ENCODE data around the gene OR6B2.
A peak's percentile ranks its signal among the peaks of the same experiment; 100 is the strongest.

OR6B2 gene

DNA sequence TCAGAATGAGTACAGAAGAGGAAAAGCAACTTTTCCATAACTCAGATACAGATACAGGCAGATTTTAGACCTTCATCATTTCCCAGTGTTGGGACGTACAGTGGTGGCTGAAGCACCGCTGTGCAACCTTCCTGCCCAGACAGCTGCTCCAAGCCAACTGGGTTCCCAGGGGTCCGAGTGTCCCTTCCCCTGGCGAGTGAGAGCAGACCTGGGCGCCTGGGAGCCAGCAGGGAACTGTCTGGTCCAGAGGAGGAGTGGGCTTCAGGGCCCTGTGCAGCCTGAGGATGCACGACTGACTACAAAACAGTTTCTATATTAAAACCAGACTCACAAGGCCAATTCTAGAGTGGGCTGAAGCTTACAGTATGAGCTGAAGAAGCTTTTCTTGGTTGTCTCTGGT, 11.1 kb upstream of the OR6B2 start:
- no peak for DNase-seq (ENCODE audit: low read depth)

DNA sequence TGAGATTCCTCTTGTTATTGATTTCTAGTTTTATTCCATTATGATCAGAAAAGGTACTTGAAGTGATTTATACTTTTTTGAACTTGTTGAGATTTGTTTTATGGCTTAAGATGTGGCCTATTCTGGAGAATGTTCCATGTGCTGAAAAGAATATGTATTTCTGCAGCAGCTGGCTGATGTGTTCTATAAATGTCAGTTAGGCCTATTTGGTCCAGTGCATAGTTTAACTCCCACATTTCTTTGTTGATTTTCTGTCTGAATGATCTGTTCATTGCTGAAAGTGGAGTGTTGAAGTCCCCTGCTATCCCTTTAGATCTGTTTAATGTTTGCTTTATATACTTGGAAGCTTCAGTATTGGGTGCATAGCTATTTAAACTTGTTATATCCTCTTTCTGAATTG, 7.1 kb upstream of the OR6B2 start:
- no peak for DNase-seq (ENCODE audit: low read depth)

DNA sequence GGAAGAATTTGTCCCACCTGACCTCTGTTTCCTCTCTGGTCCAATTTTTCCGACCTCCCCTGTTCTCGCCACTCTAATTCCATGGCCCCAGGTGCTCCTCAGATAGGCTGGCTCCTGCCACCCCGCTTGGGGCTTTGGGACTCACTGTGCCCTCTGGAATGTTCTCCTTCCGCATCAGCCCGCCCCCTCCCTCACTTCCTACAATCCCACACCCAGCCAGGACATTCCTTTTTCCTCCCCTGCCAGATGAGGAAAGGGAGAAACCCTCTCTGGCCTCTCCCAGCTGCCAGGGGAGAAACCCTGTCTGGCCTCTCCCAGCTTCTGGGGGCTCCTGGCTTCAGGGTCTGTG, 3.1 kb upstream of the OR6B2 start:
- no peak for DNase-seq (ENCODE audit: low read depth)

DNA sequence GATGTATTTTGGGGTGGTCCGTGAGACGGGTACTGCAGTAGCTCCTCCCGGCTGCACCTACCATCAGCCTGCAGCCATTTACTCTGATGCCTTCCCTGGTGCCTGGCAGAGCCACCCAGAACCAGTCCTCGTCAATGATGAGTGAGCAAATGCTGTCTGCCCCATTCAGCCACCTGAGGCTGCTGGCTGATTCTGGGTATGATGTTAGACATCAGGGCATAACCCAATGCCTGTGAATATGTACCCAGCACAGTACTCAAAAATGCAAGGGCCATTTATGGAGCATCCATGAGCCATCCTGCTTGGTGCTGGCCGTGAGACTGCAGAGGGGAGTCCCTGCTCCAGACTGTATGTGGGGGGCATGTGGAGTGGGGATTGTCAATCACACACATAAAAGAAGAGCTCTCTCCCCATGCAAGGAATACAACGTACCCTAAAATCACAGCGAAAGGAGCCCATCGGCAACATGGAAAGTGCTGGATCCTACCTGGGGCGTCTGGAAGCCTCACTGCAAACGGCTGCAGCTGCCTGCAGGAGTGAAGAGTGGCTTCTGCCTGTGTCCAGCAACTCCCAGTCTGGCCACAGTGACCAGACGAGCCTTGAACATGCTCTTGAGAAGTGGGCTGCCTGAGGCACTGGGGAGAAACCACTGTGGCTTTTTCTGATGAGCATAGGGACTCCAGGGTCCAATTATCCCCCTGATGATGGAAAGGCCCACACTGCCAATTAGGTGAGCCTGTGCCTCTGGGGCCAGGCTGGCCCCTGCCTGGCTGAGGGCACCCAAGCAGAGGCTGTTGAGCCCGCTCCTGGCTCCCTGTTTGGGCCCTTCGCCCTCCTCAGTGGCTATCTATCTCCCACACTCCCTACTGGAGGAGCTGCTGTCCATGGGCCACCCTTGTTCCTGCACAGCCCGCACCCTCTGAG, 2.4 kb upstream of the OR6B2 start:
- no peak for DNase-seq (ENCODE audit: low read depth)

DNA sequence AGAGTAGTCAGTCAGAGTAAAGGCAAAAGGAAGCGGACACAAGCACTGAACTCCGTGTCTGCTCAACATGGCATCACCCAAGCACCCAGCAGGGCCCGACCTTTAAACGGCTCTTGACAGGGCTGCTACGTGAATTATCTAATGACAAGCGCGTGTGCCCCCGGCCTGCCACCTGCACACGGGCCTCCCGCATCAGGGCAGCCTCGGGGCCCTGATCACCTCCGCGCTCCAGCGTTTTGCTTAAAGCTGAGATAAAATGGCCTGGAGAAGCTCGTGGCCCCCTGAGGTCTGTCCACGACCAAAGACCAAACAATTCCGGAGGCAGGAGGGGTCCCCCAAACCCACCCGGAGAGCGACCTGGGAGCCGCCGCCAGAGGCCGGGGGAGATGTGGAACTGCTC, 5.5 kb downstream of the OR6B2 start:
- no peak for DNase-seq (ENCODE audit: low read depth)

DNA sequence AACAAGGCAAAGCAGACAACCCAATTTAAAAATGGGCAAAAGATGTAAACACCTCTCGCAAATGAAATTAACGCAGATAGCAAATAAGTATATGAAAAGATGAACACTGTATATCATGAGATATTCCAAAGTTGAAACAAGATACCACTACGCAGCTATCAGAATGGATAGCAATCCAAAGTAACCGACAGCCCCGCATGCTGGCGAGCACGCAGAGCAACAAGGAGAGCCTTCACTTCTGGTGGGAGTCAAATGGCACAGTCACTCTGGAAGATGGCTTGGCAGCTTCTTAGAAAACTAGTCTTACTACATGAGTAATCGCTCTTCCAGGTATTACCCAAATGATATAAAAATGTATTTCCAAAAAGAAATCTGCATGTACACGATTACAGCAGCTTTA, 6.4 kb downstream of the OR6B2 start:
- DNase-seq (ENCODE audit: low read depth) = no peak

DNA sequence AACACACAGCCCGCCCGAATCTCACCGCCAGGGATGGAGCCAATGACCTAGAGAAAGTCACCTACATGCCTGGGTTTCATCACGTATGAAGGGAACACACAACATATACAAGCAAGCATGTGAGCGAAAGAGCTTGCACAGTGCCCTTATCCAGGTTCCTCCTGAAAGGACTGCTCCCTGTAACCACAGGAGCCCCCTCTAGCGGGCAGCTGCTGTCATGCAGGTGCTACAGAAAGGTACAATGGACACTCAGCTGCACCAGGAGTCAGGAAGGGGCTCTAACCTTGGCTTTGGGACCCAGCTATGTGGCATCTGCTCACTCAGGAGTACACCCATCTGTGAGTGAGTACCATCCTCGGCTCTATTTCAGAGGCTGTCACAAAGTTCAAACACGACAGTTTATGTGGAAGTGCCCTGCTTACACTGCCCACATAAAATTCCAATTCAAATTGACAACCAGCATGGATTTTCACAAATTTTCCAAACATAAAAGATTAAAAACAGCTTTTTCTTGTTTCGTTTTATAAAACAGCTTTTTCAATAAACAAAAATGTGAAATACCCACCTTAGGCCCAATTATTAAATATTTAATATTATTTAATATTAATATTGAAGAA, 8.6 kb downstream of the OR6B2 start:
- no peak for DNase-seq (ENCODE audit: low read depth)

DNA sequence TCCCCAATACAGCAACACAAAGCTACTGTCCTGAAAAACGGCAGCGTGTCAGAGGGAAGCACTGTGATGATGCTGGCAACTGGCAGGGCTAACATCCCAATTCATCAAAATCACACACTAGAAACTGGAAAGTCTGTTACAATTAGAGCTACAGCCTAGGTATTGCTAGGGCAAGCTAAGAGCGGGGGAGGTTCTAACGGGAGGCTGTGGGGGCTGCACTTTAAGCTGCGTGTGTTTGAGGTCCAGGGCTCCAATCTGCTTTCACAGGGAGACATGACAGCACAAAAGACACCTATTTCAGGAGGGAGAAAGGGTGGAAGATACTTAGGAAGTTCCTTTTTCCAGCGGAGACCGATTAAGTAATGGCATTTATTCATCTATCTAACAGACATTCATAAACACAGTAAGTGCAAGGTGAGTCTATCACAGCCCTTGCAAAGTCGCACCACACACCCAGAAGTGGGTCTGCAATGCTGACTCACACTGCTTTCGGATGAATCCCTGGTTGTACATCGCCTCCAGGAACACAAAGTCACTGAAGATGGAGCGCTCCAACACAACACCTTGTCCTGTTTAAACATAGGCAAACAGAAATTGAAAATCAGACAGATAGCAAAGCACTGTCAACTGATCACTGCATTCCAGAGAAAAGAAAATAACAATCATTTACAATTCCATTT, 12.0 kb downstream of the OR6B2 start:
- no peak for DNase-seq (ENCODE audit: low read depth)

DNA sequence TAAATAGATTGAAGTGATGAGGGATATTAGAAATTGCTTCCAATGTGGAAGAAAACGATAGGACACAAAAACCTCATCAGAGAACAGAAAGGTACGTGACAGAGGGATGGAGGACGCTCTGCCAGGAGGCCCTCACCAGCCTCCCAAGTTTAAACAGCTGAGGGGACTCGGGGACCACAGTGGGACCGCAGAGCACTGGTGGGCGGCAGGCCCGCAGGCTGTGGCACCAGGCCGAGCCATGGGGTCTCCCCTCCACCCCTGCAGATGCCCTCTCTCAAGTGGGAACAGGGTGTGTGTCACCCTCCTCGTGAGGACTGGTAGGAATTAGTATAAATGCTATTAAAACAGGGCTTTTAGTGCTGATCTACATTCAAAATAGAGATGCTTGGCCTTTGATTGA, 15.9 kb downstream of the OR6B2 start:
- DNase-seq (ENCODE audit: low read depth) = no peak

DNA sequence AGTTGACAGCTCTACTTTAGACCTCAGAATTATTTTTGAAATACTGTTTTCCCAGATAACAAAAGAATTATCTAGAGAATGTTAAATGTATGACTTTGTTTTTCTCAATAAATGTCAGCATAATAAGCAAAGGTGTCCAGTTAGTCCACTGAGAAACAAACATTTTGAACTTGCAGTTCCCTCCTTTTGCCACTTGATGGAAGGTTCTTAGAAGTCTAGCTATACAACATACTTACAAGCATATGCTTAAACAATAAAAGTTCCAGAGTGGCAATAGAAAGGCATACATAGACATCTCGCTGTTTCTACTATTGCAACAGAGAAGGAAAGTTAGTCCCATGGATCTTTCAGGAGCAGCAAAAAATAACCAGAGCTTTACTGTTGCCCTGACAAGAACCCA, 16.9 kb downstream of the OR6B2 start:
- no peak for DNase-seq (ENCODE audit: low read depth)

DNA sequence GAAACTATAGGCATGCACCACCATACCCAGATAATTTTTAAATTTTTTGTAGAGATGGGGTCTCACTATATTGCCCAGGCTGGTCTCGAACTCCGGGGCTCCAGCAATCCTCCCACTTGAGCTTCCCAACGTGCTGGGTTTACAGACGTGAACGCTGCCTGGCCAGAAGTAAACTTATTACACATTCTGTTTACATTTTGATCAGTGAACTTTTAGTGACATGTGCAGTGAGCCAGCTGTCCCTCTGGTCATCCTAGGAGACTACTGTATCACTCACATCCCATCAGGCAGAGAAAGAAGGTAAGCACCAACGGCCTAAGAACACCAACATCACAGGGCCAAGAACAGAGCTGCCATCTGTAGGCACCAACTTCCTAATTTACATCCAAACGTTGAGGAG, 27.2 kb downstream of the OR6B2 start:
- DNase-seq (ENCODE audit: low read depth) = no peak

DNA sequence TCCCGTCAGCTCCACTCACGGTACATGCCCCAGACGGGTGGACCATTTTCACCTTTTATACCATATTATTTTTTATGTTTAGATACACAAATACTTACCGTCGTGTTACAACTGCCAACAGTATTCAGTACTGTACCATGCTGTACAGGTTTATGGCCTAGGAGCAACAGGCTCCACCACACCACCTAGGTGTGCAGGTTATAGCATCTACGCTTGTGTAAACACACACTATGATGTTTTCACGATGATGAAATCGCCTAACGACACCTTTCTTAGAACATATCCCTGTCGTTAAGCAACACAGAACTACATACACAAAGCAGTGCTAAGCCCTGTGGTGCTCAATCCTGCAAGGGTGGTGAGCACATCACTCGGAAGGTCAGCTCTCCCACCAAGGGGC, 29.6 kb downstream of the OR6B2 start:
- DNase-seq (ENCODE audit: low read depth) = no peak

DNA sequence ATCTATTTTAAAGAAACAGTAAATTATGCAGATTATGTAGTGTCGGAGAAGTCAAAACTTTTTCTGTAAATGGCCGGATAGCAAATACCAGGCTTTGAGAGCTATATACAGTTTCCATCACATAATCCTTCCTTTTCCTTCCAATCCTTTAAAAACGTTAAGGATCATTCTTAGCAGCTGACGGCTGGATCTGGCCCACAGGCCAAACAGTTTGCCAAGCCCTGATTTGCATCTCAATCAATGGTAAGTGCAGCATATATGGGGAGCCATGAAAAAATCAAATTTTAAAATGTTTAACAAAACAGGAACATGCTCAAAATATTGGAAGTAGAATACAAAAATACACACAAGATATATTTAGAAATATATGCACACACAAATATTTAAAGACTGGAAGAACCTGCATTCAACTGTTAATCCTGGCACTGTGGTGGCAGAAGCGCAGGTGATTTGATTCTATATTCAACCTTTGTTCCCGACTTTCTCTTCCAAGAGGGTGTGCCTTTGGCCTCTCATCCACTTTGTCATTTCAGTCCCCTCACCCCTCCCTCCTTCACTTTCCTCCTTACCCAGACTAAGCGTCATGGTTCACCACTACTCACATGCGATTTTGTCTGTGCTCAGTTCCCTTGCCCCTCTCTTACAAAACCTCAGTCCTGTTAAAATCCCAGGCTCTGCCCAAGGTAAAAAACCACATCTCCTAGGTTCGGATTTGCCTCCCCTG, 32.4 kb downstream of the OR6B2 start:
- no peak for DNase-seq (ENCODE audit: low read depth)

DNA sequence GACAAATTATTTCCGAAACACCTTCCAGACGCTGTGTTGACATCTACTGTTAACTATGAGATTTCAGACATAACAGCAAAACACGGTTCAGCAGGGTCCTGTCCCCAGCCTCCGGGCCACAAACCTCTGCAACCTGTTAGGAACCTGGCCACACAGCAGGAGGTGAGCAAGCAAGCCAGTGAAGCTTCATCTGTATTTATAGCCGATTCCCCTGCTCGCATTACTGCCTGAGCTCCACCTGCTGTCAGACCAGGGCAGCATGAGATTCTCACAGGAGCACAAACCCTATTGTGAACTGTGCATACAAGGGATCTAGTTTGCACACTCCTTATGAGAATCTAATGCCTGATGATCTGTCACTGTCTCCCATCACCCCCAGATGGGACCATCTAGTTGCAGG, 36.1 kb downstream of the OR6B2 start:
- no peak for DNase-seq (ENCODE audit: low read depth)

DNA sequence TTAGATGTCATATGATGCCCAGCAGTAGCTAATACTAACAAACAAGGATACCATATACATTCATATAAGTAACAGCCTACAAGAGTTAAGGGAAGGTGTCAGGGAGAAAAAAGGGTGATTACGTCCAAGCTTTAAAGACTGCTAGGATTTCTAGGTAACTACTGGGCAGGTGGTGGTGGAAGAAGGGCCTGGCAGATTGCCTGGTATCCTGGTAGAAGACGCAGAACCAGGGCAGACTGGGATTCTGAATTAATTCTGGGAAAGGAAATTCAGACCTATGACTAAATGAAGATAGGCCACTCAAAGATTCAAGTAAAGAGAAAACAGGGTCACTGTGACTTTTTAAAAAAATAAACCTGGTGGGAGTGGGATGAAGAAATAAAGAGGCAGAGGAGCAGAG, 36.9 kb downstream of the OR6B2 start:
- no peak for DNase-seq (ENCODE audit: low read depth)

DNA sequence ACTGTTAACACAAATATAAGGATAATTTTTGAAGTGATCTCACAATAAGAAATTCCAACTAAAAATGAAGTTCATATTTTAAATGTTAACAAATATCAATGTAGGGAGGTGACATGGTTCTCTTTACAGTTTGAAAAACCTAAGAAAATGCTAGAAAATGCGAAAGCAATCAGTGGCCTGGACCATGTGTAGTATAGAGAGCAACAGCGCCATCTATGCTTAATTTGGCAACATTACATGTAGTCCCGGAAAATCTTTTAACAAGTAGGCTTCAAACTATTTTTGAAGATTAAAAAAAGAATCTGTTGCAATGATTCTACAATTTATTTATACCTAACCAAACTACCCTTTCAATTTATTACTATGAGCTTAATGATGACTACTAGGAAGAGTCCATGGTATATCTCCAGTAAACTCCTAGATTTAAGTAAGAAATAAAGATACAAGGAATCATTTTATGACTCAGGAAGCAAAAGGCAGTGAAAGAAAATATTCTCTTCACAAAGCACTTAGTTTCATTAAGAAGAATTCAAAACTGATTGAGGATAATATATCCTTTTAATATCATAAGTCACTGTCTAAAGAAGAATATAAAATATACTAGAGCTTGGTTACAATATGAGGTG, 38.4 kb downstream of the OR6B2 start:
- peak; percentile 27 for DNase-seq (ENCODE audit: low read depth)

DNA sequence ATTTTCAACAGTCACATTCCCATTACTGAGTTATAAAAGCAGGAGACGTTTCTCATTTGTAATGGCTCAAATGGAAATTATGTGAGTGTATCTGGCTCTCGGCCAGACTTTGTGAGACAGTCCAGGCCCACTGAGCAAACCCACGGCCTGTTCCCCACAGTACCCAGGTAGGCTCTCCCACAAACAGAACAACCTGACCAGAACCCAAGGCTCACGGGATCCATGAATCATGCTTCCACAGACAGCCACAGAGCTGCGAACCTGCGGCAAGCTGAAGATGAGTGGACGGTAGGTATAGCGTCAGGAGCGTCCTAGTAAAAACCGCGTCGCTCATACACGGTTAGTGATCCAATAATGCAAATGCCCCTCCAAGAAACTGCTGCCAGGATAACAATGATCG, 39.3 kb downstream of the OR6B2 start:
- DNase-seq (ENCODE audit: low read depth) = no peak

DNA sequence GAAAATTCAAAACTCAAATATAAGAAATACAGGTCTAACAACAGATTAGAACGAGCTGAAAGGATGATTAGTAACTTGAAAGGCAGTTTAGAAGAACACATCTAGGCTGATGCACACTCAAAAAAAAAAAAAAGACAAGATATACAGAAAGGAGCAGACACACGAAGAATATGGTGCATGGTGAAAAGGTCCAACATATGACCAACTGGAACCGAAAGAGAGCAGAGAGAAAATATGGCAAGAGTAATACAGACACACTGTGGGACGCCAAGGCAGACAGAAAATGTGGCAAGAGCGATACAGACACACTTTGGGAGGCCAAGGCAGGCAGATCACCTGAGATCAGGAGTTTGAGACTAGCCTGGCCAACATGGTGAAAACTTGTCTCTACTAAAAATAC, 44.9 kb downstream of the OR6B2 start:
- no peak for DNase-seq (ENCODE audit: low read depth)

DNA sequence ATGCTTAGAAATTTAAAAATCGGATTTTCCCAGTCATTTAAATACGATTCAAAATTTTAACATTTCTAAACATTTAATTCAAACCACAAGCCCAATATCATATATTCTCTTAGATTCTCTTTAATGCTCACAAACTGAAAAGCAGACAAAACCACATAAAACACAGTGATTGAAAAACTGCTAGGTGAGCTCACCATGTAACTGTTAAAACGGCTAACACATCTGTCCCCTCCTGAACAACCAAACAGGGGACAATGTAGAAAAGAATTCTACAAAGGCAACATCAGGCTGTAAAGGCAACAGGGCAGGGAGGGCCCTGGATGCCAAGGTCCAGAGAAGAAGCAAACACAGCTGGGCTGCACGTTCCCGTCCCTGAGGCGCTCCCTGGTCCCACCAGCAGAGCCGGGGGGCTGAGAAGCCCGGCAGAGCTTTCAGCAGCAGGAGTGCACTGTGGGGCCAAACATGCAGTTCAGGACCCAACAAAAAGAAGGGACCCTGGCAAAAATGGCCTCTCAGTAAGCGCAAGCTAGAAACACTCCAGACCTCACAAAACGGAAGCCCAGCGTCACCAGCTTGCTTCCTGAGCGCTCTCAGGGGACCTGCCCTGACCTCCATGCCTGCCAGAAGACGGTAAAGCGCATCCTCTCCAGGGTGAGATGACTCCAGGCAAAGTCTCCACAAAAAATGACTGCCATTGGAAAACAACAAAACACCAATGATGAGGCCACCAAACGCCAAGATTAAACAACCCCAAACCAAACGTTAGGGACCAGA, 45.6 kb downstream of the OR6B2 start:
- no peak for DNase-seq (ENCODE audit: low read depth)

DNA sequence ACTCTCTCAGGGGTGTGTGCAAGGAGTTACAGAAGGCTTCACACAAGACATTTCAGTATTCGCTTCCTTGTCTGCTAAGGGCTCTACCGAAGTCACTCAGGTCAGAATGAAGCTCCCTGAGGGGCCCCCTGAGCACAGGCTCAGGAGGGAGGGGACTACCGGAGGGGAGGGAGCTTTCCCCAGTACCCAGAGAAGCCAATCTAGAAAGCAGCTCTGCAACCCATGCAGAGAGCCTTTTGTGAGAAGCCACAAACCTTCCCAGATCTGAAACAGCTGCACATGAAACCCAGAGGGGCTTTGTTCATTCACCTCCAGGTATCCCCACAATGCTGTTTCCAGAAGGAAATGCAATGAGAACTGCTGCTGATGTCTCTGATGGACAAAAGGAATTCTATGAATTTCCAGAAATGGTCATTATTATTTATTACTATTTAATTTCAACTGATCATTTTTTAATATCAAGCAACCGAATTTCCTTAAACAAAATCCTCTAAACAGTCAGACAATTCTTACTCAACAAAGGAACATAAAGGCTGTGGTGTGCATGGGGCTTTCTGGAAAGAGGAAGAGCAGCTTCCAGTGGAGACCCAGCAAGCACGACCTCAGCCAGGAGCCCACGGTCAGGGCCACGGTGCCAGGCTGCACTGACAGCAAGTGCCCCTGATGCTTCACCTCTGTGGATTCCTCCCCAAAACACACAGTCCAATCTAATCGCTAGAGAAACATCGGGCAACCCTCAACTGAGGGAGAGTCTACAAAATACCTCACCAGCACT, 47.0 kb downstream of the OR6B2 start:
- no peak for DNase-seq (ENCODE audit: low read depth)
